Stimulated activated CD4-positive, alpha-beta T cell treated with anti-CD3 and anti-CD28 coated beads, Interleukin-2, amount 100 ng/mL, for 24 hours (primary cell): ENCODE results near the gene ATF4.
A peak's percentile ranks its signal among the peaks of the same experiment; 100 is the strongest.

Source experiments
- DNase-seq, 2 donors: peaks; one replicate each; pipeline ENCODE4 v3.0.0-alpha.2; 2020

ATF4 gene, protein sequence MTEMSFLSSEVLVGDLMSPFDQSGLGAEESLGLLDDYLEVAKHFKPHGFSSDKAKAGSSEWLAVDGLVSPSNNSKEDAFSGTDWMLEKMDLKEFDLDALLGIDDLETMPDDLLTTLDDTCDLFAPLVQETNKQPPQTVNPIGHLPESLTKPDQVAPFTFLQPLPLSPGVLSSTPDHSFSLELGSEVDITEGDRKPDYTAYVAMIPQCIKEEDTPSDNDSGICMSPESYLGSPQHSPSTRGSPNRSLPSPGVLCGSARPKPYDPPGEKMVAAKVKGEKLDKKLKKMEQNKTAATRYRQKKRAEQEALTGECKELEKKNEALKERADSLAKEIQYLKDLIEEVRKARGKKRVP

DNA sequence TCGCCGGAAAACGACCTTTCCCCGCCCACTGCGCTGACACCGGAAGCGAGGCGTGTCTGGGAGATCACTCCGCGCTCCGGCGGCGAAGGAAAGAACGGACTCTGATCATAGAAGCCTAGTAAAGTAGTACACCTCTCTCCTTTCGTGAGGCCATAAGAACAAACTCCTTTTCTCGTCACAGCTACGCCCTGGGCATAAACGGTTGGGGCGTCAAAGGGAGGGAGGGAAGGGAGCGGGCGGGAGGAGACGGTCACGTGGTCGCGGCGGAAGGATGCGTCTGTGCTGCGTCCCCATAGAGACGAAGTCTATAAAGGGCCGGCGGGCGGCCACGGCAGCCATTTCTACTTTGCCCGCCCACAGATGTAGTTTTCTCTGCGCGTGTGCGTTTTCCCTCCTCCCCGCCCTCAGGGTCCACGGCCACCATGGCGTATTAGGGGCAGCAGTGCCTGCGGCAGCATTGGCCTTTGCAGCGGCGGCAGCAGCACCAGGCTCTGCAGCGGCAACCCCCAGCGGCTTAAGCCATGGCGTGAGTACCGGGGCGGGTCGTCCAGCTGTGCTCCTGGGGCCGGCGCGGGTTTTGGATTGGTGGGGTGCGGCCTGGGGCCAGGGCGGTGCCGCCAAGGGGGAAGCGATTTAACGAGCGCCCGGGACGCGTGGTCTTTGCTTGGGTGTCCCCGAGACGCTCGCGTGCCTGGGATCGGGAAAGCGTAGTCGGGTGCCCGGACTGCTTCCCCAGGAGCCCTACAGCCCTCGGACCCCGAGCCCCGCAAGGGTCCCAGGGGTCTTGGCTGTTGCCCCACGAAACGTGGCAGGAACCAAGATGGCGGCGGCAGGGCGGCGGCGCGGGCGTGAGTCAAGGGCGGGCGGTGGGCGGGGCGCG lies at the start of gene ATF4:
Gene ATF4 (plus strand): TSS at position 337 of the 880 bp plus-strand sequence. CDS start 884 bp downstream, outside the sequence.
- peak; percentile 91 to 92 for DNase-seq

DNA sequence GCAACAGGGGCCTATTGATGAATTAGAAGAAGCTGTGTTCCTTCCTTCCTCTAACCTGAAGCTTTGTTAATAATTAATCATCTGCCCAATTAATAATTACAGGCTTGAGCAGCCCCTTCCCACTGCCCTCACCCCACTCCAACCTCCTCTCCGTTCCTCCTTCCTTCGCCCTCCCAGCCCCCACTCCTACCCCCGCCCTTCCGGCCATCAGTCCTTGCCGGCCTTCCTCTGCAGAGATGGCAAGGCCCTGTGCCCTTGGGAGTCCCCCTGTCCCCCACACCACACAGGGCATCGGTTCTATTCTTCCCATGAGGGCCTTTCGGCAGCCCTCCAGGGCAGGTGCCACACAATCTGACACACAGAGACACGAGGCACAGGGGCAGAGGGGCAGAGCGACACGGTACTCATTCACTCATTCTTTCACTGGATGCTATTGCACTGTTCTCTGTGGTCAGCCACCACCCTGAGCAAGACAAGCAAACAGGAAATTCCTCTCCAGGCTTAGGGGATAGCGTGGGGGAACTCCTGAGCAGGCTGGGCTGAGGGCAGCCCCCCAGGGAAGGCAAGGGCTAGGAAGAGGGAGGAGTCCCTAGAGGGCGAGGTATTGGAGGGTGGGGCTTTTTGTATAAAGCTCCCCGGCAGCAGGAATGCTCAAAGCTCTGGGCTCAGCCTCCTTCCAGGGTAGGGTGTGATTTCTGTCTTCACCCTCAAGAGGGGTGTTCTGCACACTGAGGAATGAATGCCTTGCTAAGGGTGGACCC lies 48.8 kb upstream of the ATF4 start:
- no peak for DNase-seq

DNA sequence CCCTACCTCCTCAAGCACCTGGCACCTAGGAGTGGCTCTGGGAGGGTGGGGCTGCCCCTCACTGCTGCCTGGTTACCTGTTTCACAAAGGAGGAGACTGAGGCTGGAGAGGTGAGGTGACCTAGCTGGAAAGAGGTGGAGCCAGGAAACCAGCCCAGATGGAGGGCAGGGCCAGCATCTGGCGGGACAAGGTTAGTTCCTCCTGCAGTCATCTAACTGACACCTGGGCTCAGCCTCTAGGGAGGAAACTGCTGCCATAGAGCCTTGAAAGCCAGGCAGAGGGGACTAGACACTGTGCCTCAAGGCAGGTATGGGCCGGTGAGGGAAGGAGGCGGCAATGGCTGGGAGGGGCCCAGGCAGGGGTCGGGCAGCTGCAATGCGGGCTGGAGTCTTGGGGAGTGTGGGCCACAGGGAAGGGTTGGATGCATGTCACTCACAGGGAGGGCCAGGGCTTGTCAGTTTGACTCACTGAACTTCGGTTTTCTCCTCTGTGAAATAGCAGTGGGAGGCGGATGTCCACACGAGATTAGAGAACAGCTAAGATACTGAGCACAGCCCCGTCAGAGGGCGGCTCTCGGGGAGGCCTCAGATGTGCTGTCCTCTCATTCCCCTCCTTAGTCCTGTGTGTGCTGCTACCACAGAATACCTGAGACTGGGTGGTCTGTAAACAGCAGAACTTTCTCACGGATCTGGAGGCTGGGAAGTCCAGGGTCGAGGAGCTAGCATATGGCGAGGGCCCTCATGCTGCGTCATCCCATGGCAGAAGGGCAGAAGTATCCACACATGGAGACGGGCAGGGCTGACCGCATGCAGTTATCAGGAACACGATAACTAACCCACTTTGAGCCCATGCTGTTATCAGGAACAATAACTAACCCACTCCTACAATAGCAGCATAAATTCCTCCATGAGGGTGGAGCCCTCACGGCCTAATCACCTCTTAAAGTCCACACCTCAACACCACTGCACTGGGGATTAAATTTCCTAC lies 47.5 kb upstream of the ATF4 start:
- no peak for DNase-seq

GRCh38 chr22:39473851-39474250 lies 46.5 kb upstream of the ATF4 start:
- DNase-seq, result no peak

DNA sequence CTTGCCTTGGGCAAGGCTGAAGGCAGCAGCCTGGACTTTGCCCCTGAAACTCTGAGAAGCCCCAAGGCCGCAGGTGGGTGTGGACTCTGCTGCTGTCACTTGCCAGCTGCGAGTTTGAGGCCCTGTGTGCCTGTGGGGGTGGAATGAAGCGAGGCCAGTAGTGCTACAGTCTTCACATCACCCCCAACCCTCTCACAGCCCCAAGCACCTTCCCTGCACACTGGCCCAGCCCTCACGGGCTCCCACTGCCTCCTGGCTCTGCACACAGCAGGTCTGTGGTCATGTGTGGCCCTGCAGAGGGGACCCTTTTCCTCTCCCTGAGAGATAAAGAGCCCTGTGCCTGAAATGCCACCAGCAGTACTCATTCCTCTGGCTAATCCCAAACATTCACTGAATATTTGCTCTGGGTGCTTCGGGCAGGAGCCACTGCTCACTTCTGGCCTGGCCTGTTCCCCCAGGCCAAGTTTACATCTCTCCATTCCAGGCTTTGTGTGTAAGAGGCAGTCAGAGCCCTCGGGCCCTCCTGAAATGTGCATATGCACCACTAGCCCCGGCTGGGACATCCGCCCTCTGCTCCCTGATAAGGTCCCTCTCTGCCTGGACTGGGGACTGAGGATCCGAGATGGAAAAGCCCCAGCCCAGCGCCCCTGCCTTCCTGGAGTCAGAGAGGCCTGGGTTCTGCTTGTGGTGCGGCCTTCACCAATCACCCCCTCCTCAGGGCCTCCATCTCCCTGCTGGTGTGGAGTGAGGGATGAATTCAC lies 45.8 kb upstream of the ATF4 start:
- DNase-seq, result no peak

DNA sequence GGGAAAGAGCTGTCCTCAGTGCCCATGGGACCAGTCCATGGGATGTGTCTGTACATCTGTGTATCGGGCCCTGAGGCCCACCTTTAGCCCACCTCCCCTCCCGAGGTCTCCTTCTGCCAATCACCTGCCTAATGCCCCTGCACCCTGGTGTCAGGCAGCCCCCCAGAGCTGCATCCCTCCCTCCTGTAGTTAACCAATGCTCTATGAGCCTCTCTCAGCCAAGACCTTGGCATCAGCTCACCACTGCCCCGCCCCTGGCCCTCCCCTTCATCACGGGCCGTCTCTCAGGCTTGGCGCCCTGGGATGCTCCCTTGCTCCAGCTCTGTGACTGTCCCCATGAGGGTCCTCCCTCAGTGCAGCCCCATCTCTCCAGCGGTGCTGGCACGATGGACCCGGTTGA lies 45.0 kb upstream of the ATF4 start:
- DNase-seq, result no peak

- no peak for DNase-seq
These were observed 44.5 kb upstream of the ATF4 start for GRCh38 chr22:39475902-39476301.

- DNase-seq, result no peak
These were observed 43.7 kb upstream of the ATF4 start for GRCh38 chr22:39476664-39477063.

- DNase-seq, result no peak
These were observed 42.8 kb upstream of the ATF4 start for GRCh38 chr22:39477542-39477941.

- DNase-seq, result peak in 1 of 2 donors; percentile 32
These were observed 41.9 kb upstream of the ATF4 start for GRCh38 chr22:39478441-39478850.

GRCh38 chr22:39479254-39479653 lies 41.1 kb upstream of the ATF4 start:
- DNase-seq, result no peak

DNA sequence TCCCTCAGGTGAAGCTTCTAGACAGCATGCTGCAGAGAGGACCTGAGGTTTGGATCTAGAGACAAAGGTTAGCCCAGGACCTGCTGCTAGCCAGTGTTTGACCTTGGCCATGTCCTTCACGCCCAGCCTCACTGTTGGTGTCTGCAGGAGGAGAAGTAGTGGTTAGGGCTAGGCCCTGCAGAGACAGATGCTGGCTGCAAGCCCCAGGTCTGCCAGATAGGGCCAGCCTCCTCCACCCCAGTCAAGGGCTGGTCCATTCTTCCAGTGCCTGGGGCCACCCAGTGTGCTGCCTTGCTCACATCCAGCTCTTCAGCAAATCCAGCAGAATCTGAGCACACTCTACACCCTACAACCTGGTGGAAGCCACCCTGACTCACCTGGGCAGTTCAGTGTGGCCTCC lies 39.8 kb upstream of the ATF4 start:
- no peak for DNase-seq

GRCh38 chr22:39481054-39481453 lies 39.3 kb upstream of the ATF4 start:
- DNase-seq, result no peak

- DNase-seq, result no peak
These were observed 38.8 kb upstream of the ATF4 start for GRCh38 chr22:39481595-39481994.

GRCh38 chr22:39482768-39483167 lies 37.6 kb upstream of the ATF4 start:
- DNase-seq, result no peak

- DNase-seq, result no peak
These were observed 33.2 kb upstream of the ATF4 start for GRCh38 chr22:39486951-39487825.

GRCh38 chr22:39487826-39488520 lies 32.4 kb upstream of the ATF4 start:
- DNase-seq, result no peak

GRCh38 chr22:39488563-39489083 lies 31.7 kb upstream of the ATF4 start:
- DNase-seq, result no peak
